Measurements from ENCODE around the gene PBX1.

Gene PBX1

GRCh38 chr1:164855716-164856329, 296.8 kb downstream of the PBX1 start:
- H4K20me1 ChIP-seq (ENCODE audit: insufficient read depth, low read length), result no peaks in the 10 kb centered on the region
- no peaks in the 10 kb centered on the region for H3K27me3 ChIP-seq (ENCODE audit: low read depth, low read length)
- no peak overlapping the region for H2AFZ ChIP-seq (ENCODE audit: low read depth, low read length)
- H3K36me3 ChIP-seq (replicated peaks; ENCODE audit: low read depth, low read length), result no peaks in the 10 kb centered on the region
- no peak for TF ChIP-seq CTCF (IDR thresholded peaks at IDR 0.05; ENCODE audit: low read depth, low read length)
- TF ChIP-seq EZH2phosphoT487 (IDR thresholded peaks at IDR 0.05; ENCODE audit: low read depth), result no peak
- H3K79me2 ChIP-seq (ENCODE audit: low read length), result no peaks in the 10 kb centered on the region
- no peaks in the 10 kb centered on the region for H3K4me1 ChIP-seq (ENCODE audit: low read length)
- no peak overlapping the region for H3K4me3 ChIP-seq (ENCODE audit: low read length)
- H3K9me3 ChIP-seq (ENCODE audit: insufficient read depth, low read length), result no peaks in the 10 kb centered on the region
- H3K4me2 ChIP-seq (ENCODE audit: low read length), result no peak overlapping the region
- H3K9ac ChIP-seq (ENCODE audit: low read length), result no peak overlapping the region
- no peak overlapping the region for H3K27ac ChIP-seq (ENCODE audit: low read length)

GRCh38 chr1:164856381-164856780, 297.4 kb downstream of the PBX1 start:
- H3K4me1 ChIP-seq (ENCODE audit: low read length), result no peaks in the 10 kb centered on the region
- TF ChIP-seq EZH2phosphoT487 (IDR thresholded peaks at IDR 0.05; ENCODE audit: low read depth) (no peak), CTCF (IDR thresholded peaks at IDR 0.05; ENCODE audit: low read depth, low read length) (no peak)
- H3K4me2 ChIP-seq (ENCODE audit: low read length), result no peak overlapping the region
- no peak overlapping the region for H3K4me3 ChIP-seq (ENCODE audit: low read length)
- no peaks in the 10 kb centered on the region for H3K36me3 ChIP-seq (replicated peaks; ENCODE audit: low read depth, low read length)
- H2AFZ ChIP-seq (ENCODE audit: low read depth, low read length), result no peak overlapping the region
- H3K9me3 ChIP-seq (ENCODE audit: insufficient read depth, low read length), result no peaks in the 10 kb centered on the region
- no peaks in the 10 kb centered on the region for H4K20me1 ChIP-seq (ENCODE audit: insufficient read depth, low read length)
- H3K79me2 ChIP-seq (ENCODE audit: low read length), result no peaks in the 10 kb centered on the region
- no peak overlapping the region for H3K9ac ChIP-seq (ENCODE audit: low read length)
- no peak overlapping the region for H3K27ac ChIP-seq (ENCODE audit: low read length)
- H3K27me3 ChIP-seq (ENCODE audit: low read depth, low read length), result no peaks in the 10 kb centered on the region

GRCh38 chr1:164857439-164857838, 298.5 kb downstream of the PBX1 start:
- Histone ChIP-seq H3K4me3 (ENCODE audit: low read length) (no peak overlapping the region), H3K79me2 (ENCODE audit: low read length) (no peaks in the 10 kb centered on the region), H2AFZ (ENCODE audit: low read depth, low read length) (no peak overlapping the region), H3K4me1 (ENCODE audit: low read length) (no peaks in the 10 kb centered on the region), H4K20me1 (ENCODE audit: insufficient read depth, low read length) (no peaks in the 10 kb centered on the region), H3K9me3 (ENCODE audit: insufficient read depth, low read length) (no peaks in the 10 kb centered on the region), H3K27ac (ENCODE audit: low read length) (no peak overlapping the region), H3K36me3 (replicated peaks; ENCODE audit: low read depth, low read length) (no peaks in the 10 kb centered on the region), H3K4me2 (ENCODE audit: low read length) (no peak overlapping the region), H3K9ac (ENCODE audit: low read length) (no peak overlapping the region), H3K27me3 (ENCODE audit: low read depth, low read length) (no peaks in the 10 kb centered on the region)
- no peak for TF ChIP-seq CTCF (IDR thresholded peaks at IDR 0.05; ENCODE audit: low read depth, low read length)
- TF ChIP-seq EZH2phosphoT487 (IDR thresholded peaks at IDR 0.05; ENCODE audit: low read depth), result no peak

- no peaks in the 10 kb centered on the region for H3K4me1 ChIP-seq (ENCODE audit: low read length)
- no peaks in the 10 kb centered on the region for H3K36me3 ChIP-seq (replicated peaks; ENCODE audit: low read depth, low read length)
- H3K27me3 ChIP-seq (ENCODE audit: low read depth, low read length), result no peaks in the 10 kb centered on the region
- no peaks in the 10 kb centered on the region for H3K9me3 ChIP-seq (ENCODE audit: insufficient read depth, low read length)
- no peak overlapping the region for H3K4me3 ChIP-seq (ENCODE audit: low read length)
- H3K4me2 ChIP-seq (ENCODE audit: low read length), result no peak overlapping the region
- no peak overlapping the region for H3K27ac ChIP-seq (ENCODE audit: low read length)
- H3K9ac ChIP-seq (ENCODE audit: low read length), result no peak overlapping the region
- H2AFZ ChIP-seq (ENCODE audit: low read depth, low read length), result no peak overlapping the region
- H3K79me2 ChIP-seq (ENCODE audit: low read length), result no peaks in the 10 kb centered on the region
- no peak for TF ChIP-seq EZH2phosphoT487 (IDR thresholded peaks at IDR 0.05; ENCODE audit: low read depth)
- no peak for TF ChIP-seq CTCF (IDR thresholded peaks at IDR 0.05; ENCODE audit: low read depth, low read length)
- no peaks in the 10 kb centered on the region for H4K20me1 ChIP-seq (ENCODE audit: insufficient read depth, low read length)
Measured at GRCh38 chr1:164858096-164858632, 299.2 kb downstream of the PBX1 start.

Measured in OCI-LY3 (cell line).